EL (cell line): Measurements from ENCODE around the gene COL18A1.
"Not testable (repeated sequence)": the region's sequence is repeated elsewhere in the genome, so short reads cannot be mapped to it uniquely, and the experiment has no call there.

Experiments
- DNase-seq: peaks from one replicate; pipeline ENCODE4 v3.0.0-alpha.2; 2016

The COL18A1 gene

GRCh38 chr21:45527151-45527999 lies 122.4 kb downstream of the COL18A1 start:
- not testable (repeated sequence) for DNase-seq

GRCh38 chr21:45528028-45528705 lies 123.2 kb downstream of the COL18A1 start:
- DNase-seq: no peak

- DNase-seq: no peak
These were observed 124.2 kb downstream of the COL18A1 start for GRCh38 chr21:45528981-45529784.

- DNase-seq: no peak
These were observed 124.9 kb downstream of the COL18A1 start for GRCh38 chr21:45529785-45530422.

GRCh38 chr21:45530423-45531113 lies 125.6 kb downstream of the COL18A1 start:
- no peak for DNase-seq

- DNase-seq: not testable (repeated sequence)
These were observed 126.1 kb downstream of the COL18A1 start for GRCh38 chr21:45531114-45531392.

GRCh38 chr21:45531393-45532215 lies 126.6 kb downstream of the COL18A1 start:
- DNase-seq: no peak

GRCh38 chr21:45532826-45533360 lies 127.9 kb downstream of the COL18A1 start:
- DNase-seq: no peak

GRCh38 chr21:45533361-45533845 lies 128.4 kb downstream of the COL18A1 start:
- no peak for DNase-seq

GRCh38 chr21:45533846-45534635 lies 129.1 kb downstream of the COL18A1 start:
- DNase-seq: no peak

GRCh38 chr21:45534636-45535331 lies 129.8 kb downstream of the COL18A1 start:
- no peak for DNase-seq

GRCh38 chr21:45535341-45536081 lies 130.5 kb downstream of the COL18A1 start:
- DNase-seq: no peak

- no peak for DNase-seq
These were observed 131.5 kb downstream of the COL18A1 start for GRCh38 chr21:45536301-45537081.

GRCh38 chr21:45537111-45537745 lies 132.3 kb downstream of the COL18A1 start:
- DNase-seq: no peak

- DNase-seq: no peak
These were observed 132.9 kb downstream of the COL18A1 start for GRCh38 chr21:45537746-45538291.

- DNase-seq: no peak
These were observed 133.5 kb downstream of the COL18A1 start for GRCh38 chr21:45538381-45539045.
